M059J (cell line): ENCODE data around the gene NINJ2. TPM values are rescaled to one million over a fixed set of nuclear protein-coding genes. Genes with fewer than 3 reads are reported as not detected.

ENCODE experiments used
- DNase-seq: peaks from one replicate; pipeline ENCODE4 v3.0.0-alpha.2; 2012; ENCODE audit warnings: low read depth
- total RNA-seq: library from RNA; depleted of rRNA; stranded (reverse); fragments of >200 nt; shearing (Covaris generic); gene quantifications from 2 replicates; pipeline ENCODE4 v1.2.3, GENCODE V29; 2014

The NINJ2 gene
- total RNA-seq, 1 experiment from 2014 or later: 0.81 TPM

DNA sequence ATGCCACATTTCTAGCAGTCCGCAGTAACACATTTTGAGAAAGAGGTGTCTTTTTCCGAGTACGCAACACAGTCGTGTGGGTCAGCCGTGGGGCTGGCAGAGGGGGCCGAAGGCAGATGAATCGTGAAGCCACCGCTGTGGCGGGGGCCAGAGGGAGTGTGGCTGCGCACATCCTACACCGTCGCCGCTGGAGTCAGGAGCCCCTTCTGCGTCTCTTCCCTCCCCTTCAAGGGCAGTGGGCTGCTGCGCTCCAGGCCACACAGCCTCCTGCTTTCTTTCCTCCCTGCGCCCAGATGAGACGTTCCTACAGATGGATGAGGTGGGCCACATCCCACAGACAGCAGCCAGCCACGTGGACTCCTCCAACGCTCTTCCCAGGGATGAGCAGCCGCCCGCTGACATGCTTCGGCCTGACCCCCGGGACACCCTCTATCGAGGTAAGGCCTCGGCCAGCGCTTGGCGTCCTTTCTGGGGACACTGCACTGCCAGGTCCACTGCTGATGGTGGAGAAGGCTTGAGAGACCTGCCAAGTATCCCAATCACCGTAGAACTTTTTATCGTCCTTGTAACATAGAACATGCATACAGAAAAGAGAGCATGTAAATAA is 113.7 kb downstream of the NINJ2 start:
- no peak for DNase-seq

DNA sequence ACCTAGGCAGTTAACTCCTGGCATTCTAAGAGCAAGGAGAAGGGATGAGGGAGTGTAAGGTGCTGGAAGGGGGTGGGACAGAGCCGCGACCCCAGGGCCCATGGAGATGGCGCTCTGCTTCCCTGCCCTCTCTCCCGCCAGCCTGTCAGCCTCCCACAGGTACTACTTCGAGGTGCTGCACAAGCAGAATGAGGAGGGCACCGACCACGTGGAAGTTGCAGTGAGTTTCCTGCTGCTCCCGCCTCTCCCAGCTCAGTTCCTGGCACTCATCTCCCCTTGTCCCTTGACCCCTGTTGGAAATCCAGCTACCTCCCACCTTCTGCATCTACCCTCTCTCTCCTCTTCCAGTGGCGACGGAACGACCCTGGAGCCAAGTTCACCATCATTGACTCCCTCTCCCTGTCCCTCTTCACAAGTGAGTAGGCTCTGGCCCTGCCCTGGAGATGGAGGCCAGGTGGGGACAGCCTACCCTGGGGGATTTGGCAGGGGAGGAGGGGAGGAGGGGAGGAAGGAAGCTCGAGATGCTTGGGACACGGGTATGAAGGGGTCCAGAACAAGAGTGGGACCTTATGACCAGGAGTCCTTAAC is 115.3 kb downstream of the NINJ2 start:
- DNase-seq: no peak

DNA sequence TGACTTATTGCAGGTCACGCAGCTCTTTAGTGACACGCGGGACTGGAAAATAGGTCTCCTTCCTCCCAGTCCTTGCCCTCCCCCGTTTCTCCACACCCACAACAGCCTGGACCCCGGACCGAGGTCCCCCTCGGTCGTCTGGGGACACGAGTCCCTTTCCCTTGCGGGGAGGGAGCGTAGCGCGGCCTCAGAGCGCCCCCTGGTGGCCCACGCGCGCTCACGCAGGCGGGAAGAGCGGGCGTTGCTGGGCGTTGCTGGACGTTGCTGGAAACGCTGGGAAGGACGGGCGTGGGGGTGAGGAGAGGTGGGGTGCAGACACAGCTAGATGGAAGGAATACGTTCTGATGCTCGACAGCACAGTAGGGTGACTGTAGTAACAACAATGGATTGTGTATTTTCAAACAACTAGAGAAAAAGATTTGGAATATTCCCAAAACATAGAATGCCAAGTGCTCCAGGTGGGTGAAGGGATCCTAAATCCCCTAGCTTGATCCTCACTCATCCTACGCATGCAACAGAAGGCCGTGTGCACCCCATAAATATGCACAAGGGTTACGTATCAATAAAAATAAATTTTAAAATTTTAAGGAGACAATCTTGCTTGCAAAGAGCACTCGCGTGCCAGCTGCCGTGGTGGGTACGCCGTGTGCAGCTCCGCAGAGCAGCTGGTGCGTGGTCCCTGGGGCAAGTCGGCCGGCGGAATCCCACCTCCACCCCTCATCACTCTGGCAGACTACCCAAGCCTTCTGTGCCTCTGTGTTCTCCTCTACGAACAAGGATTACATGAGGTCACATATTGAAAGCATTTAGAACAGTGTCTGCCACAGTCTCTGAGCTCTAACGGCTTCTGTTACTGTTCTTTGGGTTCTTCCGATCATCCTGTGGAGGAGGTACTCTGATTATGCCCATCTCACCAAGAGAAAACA is 116.1 kb downstream of the NINJ2 start:
- DNase-seq: peak; percentile 58

DNA sequence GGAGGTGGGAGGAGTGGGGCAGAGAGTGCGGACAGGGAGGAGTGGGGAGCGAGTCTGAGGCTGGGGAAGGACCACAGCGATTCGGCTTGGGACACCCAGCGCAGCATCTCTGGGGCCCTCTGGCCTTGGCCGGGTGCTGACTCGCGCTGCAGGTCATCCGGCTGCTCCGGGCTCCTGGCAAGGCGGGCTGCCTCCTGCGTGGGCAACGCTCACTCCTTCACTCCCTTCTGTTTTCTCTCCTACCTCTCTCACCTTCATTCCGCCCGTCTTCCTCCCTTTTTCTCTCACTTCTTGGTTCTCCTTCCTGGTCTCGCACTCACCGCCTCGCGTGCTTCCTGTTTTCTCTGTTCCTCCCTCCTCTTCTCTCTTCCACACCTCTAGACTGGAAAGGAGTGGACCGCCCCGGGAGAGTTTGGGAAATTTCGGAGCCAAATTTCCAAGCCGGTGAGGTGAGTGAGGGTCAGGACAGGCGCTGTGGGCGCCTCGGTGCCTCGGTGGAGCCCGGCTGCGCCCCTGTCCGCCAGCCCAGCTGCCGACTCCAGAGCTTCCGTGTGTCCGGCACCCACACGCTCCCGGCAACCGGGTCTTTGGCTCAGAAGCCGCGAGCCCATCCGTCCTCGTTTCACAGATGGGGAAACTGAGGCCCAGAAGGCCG is 116.9 kb downstream of the NINJ2 start:
- DNase-seq: no peak

DNA sequence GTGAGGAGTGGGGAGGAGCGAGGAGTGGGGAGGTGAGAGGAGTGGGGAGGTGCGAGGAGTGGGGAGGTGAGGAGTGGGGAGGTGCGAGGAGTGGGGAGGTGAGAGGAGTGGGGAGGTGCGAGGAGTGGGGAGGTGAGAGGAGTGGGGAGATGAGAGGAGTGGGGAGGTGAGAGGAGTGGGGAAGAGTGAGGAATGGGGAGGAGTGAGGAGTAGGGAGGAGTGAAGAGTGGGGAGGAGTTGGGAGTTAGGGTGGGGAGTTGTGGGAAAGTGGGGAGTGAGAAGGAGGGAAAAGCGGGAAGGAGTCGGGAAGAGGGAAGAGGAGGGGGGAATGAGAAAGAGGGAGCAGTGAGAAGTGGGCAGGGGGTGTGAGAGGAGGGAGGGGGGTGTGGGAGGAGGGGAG is 117.4 kb downstream of the NINJ2 start:
- DNase-seq: no peak

DNA sequence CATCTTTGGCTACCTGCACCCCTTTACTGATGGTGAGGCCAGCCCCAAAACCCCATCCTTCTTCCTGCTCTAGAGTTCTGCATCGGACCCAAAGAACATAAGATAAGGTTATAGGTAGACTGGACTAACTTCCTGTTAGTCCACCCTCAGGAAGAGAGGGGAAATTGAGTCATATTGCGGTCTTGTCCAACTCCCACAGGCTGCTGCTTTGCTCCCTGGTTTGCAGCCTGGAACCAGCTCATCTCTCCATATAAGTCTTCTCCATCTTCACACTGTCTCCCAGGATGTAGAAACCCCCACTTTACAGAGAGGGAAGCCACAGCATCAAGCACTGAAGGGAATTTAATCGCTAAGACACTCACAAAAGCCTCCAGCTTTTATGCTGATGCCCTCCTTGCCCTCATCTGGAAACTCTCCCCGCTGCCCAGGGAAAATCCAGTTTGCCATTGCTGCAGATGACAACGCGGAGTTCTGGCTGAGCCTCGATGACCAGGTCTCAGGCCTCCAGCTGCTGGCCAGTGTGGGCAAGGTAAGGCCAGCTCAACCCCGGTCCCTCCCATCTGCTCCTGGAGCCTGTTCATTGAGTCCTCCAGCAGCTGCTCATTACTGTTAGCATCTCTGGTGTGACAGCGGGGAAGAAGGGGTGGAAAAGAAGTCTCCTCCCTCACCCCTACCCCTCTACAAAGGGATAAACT is 118.2 kb downstream of the NINJ2 start:
- DNase-seq: no peak

DNA sequence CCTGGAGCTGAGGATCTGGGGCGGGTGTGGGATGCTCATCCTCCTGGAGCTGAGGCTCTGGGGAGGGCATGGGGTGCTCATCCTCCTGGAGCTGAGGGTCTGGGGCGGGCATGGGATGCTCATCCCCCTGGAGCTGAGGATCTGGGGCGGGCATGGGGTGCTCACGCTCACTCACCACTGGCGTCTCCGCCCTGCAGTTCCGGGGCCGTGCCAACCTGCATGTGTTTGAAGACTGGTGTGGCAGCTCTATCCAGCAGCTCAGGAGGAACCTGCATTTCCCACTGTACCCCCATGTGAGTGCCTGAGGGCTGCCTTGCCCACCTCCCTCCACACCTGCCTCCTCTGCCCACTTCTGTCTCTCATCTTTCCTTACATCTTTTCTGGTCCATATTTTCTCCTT is 119.1 kb downstream of the NINJ2 start:
- DNase-seq: no peak

DNA sequence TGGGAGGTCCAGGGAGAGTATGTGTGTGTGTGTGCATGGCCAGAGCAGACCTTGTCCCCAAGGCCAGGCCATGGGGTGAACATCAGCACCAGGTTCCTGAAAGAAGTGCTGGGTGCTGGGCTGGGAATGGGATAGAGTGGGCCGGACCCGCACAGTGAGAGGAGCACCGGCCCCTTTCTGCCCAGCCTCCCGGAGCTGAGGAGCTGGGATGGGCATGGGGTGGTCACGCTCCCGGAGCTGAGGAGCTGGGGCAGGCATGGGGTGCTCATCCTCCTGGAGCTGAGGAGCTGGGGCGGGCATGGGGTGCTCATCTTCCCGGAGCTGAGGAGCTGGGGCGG is 120.2 kb downstream of the NINJ2 start:
- DNase-seq: no peak

DNA sequence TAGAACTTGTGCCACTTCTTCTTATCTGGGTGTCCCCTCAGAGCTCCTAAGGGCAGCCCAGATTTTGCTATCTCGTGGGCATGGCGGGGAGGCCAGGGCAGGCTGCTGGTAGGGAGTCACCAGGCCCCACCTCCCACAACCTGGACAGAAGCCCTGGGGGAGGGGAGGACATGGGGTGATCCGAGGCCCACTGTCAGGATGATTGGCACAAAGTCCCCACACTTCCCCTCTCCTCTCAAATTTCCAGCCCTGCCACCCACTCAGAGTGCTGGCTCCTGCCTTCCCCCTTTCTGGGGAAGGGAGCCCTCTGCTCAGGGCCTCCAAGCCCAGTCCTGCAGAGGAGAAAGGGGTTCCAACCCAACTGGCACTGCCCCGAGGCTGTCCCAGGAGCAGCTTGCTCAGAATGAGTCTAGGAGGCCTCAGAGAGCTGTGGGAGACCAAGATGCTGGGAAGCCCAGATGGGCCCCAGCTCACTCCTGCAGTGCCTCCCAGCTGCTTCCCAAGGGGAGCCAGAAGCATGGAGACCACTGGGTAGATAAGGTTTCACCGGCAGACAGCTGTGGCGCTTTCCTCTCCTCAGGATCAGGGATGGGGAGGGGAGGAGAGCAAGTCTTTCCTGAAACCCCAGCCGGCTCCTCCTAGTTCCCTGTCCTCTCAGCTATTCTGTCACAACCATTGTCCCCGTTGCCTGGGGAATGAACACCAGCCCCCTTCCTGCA is 120.7 kb downstream of the NINJ2 start:
- DNase-seq: no peak

DNA sequence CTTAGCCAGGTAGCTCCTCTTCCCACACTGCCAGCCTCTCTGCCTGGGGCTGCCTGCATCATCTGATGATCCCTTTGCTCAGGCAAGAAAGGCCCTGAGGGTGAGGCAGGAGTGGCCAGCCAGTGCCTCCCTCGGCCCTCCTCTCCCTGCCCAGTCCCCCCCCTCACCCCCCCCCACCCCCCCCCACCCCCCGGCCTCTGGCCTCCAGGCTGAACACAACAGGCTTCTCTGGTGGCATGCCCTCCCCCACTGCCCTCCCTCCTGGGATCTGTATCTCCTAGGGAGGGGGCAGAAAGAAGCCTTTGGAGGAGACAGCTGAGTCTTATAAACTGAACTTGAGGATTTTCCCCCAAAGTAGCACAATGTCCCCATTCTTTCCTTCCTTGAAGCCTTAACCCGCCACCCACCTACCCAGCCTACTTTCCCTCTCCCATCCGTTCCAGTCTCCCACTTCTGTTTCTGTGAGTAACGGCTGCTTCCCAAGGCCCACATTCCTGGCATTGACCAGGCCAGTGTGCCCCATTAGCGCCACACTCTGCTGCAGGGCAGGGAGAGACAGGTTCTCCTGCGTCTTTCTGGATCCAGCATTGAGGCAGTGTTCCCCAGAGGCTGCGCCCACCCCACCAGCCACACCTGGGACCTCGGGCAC is 121.4 kb downstream of the NINJ2 start:
- peak; percentile 75 for DNase-seq

DNA sequence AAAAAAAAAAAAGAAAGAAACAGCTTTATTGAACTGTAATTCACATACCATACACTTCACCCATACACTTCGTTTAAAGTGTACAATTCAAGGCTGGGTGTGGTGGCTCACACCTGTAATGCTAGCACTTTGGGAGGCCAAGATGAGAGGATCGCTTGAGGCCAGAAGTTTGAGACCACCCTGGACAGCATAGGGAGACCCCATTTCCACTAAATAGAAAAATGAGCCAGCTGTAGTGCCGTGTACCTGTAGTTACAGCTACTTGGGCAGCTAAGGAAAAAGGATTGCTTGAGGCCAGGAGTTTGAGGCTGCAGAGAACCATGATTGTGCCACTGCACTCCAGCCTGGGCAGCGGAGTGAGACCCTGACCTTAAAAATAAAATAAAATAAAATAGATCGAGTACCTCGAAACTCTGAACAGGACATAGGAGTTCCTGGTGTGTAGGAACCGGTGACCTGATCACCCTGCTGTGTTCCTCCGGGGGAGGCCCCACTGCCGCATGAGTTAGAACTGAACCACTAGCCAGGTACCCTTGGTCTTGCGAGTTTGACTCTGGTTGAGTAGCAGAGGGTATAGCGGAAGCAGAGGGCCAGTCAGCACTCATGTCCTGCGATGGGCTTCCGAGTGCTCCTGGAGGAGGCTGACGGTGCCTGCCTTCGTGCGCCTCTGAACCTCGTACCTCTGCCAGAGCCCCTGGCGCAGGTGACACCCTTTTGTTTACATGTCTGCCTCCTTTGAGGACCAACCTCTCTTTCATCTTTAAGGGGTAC is 123.5 kb downstream of the NINJ2 start:
- DNase-seq: no peak

DNA sequence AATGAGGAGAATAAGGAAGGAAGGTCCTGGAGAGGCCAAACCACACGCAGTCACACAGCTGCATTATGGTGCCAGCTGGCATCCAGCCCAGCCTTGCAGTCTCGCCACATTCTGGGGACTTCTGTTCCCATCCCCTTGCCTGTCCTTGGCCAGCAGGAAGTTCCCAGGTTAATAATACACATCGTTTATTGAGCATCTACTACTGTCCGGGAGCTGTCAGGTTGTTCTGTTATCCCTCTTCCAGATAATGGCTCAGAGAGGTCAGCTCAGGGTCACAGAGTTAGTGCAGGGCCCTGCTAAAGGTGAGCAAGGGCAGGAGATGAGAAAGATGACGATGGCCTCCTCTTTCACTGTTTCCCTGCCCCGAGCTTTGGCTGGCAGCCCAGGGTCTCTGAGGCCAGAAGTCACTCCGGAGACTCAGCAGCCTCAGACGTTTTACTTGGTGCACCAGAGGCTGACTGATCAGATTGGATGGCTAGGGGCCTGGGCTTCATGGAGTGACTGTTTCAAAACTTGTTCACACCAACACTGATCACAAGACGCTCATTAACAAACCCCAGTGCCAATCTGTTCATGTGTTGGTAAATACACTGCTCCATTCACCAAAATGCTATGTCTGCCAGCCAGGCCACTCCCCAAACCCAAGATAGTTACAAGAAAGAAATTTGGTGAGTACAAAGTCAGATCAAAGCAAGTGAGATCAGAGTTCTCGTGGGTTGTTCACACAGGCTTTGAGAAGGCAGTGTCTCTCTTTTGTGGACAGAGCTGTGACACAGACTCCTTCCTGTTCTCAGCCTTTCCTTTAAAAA is 124.3 kb downstream of the NINJ2 start:
- peak; percentile 87 for DNase-seq

DNA sequence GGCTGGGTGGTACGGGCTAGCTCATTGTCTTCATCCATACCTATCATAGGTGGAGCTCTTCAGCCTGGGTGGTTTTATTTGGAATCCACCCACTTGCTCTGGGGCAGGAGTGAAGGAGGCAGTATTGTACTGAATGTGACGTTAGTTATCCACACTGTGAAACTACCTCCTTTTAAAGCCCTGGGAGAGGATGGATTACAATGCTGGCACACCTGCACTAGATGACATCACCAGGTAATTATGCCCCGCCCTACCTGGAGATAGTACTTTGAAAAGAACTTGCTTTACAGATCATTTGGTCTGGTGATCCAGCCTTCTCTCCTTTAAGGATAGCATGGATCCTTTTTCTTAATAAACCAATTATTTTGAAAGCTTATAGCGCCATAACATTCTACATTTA is 125.5 kb downstream of the NINJ2 start:
- DNase-seq: no peak

DNA sequence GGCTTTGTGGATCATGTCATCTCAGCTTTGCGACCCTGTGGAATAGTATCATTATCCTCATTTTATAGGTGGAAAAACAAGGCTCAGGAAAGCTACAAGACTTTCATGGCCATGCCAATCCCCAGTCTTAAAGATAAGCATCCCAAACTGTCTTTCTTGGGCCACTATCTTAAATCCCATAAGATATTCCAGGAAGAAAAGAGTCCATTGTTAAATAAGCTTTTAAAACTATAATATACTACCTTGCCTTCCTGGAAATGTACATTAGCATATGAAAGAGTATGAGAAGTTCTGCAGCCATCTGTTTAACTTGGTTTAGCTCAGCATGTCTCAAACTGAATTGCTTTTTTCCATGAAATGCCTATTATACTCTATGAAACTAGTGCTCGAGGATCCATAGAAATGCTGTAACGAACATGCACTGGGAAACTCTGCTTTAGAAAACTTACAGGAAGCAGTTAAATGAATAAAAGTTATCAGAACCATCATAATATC is 126.4 kb downstream of the NINJ2 start:
- no peak for DNase-seq

DNA sequence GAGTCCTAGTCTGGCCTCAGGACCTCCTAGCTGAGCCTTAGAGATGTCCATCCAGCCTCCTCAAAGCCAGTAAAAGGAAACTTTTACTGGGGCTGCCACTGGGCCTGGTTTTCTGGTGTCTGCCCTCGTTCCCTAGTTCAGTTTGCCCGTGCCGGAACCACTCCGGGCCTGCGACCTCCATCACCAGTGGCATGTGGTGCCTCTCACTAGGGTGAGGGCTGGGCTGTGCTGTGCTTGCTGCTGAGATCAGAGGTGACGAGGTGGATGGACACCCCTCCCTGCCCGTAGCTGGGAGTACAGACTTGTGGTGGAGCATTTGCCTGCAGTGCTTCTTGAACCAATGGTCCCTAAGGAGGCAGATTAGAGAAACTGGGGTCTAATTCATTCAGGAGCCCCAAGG is 127.8 kb downstream of the NINJ2 start:
- no peak for DNase-seq

DNA sequence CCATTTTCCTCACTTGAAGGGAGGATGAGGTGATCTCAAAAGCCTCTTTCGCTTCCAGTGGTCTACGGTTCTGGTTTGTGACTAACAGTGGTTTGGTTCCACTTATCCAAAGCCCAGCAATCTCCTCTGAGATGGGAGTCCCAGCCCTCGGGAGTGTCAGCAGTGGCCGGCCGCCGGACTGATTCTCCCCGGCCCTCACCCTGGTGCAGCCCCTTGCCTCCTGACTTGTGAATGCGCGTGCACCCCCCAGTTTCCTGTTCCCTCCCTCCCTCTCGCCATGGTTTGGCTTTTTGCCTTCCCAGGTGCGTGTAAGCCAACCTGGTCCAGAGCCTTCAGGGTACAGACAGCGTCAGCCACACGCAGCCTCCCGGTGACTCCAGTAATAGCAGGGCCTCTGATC is 129.0 kb downstream of the NINJ2 start:
- DNase-seq: no peak

DNA sequence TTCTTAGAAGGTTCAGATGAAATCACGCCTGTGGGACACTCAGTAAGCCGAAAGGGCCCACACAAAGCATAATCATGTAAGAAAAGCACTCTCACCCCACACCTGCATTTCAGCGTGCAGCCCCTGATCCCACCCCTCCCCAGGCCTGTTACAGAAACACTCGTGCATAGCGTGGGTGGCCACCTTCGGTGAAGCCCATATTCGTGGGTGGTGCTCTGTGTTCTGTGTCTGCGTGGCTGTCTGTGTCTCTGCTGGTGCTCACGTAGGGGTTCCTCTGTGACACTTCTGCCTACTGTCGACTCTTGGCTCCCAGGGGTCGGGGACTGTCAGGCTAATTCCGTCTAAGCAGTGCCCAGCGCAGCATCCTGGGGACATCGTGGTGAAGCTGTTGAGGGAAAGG is 129.5 kb downstream of the NINJ2 start:
- DNase-seq: no peak

DNA sequence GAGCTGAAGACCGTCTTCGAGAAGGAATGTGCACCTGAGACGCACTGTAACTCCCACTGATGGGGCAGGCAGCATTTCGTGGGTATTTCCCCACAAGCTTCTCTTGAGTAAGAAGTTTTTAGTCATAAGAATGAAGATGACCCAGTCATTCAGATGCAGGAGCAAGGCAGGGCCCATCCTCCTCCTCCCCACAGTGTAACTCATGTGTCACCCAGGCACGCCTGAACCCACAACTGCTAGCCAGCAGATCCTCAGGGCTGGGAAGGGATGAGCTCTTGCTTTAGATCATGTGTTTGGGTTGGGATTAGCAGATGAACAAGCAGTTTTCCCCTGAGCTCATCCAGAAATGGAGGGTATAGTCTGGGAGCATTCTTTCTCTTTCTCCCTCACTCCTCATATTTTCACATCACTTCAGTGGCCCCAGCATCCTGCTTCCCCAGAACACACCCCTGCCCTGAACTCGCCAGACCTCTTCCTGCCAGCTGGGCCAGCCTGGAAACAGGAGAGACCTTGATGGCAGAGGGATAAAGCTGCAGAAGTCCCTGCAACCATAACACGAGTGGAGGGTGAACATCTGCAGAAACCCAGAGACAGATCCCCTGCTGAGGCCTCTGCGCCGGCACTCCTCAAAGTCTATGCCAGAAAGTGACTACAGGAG is 130.2 kb downstream of the NINJ2 start:
- DNase-seq: peak; percentile 67
